Epithelial cell of esophagus (primary cell): ENCODE results near the gene ERC2.

Experiments
- DNase-seq: peaks from one replicate; pipeline ENCODE4 v3.0.0; 2010; ENCODE audit warnings: low read depth
- H3K4me3 ChIP-seq: 2 replicates; pipeline ENCODE4 v1.5.1; 2011; ENCODE audit warnings: mild to moderate bottlenecking, low read length, control low read depth
- CTCF ChIP-seq: IDR thresholded peaks from 2 replicates; pipeline ENCODE4 v1.5.1; 2011; ENCODE audit warnings: low read depth, mild to moderate bottlenecking, low read length, control low read depth, inconsistent platforms; ENCODE audit not compliant: insufficient read depth; ENCODE audit errors: missing control alignments

Gene ERC2

GRCh38 chr3:56370991-56371775 lies 97.1 kb downstream of the ERC2 start:
- TF ChIP-seq CTCF: no peak
- no peak overlapping the region for H3K4me3 ChIP-seq
- DNase-seq: no peak

- no peak overlapping the region for H3K4me3 ChIP-seq
- DNase-seq: peak; percentile 46
- no peak for TF ChIP-seq CTCF
Observed at GRCh38 chr3:56369914-56370313, 98.4 kb downstream of the ERC2 start.

- DNase-seq: no peak
- H3K4me3 ChIP-seq: no peak overlapping the region
- no peak for TF ChIP-seq CTCF
Observed at GRCh38 chr3:56368846-56369245, 99.4 kb downstream of the ERC2 start.

GRCh38 chr3:56366641-56367162 lies 101.6 kb downstream of the ERC2 start:
- no peak for DNase-seq
- no peak for TF ChIP-seq CTCF
- H3K4me3 ChIP-seq: no peak overlapping the region

- no peak for DNase-seq
- TF ChIP-seq CTCF: no peak
- no peak overlapping the region for H3K4me3 ChIP-seq
Observed at GRCh38 chr3:56365905-56366640, 102.2 kb downstream of the ERC2 start.

GRCh38 chr3:56364665-56365064 lies 103.6 kb downstream of the ERC2 start:
- H3K4me3 ChIP-seq: no peak overlapping the region
- DNase-seq: no peak
- TF ChIP-seq CTCF: no peak
